NK-92 (cell line): ENCODE data around the gene RRBP1.
"Not testable (repeated sequence)": the region's sequence is repeated elsewhere in the genome, so short reads cannot be mapped to it uniquely, and the experiment has no call there.

ENCODE experiments used
- DNase-seq: peaks from one replicate; lab custom pipeline; 2025; ENCODE audit not compliant: unreplicated experiment; lab: John Stamatoyannopoulos, UW

Gene RRBP1

DNA sequence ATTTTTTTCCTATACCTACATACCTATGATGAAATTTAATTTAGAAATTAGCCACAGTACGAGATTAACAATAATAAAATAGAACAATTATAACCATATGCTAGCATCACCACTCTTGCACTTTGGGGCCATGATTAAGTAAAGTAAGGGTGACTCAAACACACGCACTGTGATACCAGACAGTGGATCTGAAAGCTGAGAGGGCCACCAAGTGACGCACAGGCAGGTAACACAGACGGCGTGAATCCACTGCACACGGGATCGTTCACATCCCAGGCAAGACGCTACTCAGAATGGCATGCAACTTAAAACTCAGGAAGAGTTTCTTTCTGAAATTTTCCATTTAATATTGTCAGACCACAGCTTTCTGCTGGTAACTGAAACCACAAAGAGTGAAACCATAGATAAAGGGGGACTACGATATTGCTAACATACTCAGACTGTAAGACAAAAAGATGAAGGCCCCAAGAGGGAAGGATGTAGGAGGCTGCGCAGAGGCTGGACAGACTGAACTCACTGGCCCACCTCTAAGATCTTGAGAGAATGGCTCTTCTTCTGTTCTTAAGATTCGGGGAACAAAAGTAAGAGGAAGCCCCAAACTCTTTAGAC is 17.9 kb downstream of the RRBP1 start:
- DNase-seq = no peak

DNA sequence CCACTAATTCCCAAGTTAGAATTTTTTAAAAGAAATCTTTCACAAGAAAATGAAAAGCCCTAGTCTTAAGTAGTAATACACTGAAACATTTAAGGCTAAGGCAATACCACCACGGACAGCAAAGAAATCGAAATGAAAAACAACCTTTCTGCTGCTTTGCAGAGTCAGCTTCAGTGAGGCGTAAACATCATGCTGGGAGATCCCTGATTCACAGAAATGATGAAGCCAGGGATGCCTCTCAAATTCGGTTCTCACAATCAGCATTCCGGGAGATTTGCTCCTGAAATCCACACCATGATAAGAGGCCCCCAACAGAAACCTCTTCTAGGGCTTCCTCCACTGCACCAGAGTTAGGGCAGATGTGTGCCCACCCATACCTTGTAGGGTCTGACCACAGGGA is 18.6 kb downstream of the RRBP1 start:
- DNase-seq = no peak

DNA sequence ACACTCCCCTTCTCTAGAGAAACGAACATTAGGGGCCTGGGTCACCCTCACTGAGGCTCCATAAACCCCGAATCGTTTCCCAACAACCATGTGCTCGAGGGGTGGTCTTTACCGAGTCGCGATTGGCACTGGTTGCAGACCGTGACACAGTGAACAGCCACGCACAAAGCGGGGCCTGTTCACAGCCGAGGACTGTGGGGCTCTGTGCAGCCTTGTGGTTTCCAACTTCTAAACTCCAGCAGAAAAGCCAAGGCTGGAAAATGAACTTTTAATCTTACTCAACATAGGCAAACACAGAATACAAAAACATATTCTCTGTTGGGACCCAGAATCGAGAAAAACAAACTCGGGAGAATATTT is 19.0 kb downstream of the RRBP1 start:
- no peak for DNase-seq

DNA sequence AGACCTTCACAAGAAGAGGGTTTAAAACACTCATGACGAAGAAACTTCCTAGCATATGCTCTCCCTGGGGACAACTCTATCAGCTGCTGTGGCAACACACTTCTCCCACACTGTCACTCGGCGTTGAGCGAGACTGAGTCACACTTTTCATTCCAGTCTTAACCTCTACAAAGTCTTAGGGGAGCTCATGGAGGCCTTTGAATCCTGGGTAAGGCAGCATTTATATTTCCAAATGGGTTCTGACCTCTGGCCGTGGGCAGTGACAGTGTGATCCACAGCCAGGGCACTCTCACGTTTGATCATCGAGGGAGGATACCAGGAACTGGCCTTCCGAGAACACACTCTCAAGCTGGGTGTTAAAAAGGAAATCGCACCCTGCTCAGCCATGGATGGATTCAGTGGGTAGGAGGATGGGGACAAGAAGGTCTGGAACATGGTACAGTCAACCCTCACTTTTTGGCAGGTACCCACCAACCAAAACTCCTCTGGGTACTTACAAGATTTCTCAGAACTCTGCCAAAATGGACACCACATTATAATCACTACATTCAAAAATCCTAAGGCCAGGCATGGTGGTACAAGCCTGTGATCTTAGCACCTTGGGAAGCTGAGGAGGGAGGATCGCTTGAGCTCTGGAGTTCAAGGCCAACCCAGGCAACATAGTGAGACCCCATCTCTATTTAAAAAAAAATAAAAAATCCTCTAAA is 19.6 kb downstream of the RRBP1 start:
- DNase-seq = no peak

DNA sequence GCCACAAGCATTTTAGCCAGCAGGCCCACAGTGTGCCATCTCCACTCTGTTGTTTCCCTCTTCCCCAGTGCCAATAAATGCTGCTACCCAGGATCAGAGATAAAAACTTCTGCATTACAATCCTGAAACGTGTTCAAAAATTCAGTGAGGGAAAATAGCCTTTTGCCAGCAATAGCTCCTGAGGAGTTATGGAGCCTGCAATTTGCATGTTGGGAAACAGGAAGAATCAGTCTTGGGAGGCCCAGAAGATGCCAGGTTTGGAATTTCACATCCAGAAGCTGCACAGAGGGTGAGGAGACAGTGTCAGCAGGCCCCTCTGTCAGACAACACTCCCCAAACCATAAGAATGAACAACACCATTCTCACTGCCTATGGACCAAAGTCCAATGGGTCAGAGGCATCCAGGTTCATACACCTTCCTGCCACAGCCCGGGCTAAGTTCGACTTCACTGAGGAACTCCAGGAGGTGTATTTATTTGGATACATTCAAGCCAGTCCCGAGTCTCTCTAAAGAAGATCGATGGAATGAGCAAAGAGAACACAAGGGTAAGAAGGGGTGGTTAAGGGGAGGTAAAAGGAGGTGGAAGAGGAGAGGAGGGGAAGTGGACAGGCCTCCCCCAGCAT is 20.8 kb downstream of the RRBP1 start:
- no peak for DNase-seq

DNA sequence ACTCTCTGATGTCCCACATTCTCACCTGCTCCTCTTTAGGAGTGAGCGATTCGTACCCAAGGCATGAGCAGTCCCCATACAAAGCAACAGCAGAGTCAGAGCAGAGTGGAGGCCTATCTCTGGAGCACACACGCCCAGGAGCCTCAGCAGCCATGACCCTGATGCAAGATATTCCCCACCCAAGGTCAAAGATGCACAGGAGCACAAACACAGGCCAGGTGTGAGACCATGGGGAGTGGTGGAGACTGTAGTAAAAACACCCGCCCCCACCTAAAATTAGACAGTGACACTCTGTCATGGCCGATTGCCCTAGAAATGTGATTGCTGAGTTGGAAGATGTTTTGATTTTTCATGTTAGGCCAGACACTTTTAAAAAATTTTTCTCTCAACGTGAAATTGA is 21.4 kb downstream of the RRBP1 start:
- DNase-seq = no peak

DNA sequence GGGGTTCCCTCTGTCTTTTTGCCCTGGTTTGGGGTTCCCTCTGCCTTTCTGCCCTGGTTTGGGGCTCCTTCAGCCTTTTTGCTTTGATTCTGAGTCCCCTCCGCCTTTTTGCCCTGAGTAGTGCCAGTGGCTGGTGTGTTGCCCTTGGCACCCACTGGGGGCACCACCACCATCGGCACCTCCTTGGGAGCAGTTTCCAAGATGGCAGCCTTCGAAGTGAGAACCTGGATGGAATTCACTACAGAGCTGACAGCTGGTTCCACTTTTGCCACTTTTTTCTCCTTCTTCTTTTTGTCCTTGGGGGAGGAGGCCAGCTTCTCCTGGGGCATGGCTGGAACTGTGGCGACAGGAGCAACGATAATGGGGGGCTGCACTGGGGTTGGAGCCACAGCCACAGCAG is 22.2 kb downstream of the RRBP1 start:
- DNase-seq = no peak

DNA sequence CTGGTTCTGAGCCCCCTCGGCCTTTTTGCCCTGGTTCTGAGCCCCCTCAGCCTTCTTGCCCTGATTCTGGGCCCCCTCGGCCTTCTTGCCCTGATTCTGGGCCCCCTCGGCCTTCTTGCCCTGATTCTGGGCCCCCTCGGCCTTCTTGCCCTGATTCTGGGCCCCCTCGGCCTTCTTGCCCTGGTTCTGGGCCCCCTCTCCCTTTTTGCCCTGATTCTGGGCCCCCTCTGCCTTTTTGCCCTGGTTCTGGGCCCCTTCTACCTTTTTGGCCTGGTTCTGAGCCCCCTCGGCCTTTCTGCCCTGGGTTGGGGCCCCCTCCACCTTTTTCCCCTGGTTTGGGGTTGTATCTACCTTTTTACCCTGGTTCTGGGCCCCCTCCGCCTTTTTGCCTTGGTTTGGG is 22.7 kb downstream of the RRBP1 start:
- DNase-seq = not testable (repeated sequence)

DNA sequence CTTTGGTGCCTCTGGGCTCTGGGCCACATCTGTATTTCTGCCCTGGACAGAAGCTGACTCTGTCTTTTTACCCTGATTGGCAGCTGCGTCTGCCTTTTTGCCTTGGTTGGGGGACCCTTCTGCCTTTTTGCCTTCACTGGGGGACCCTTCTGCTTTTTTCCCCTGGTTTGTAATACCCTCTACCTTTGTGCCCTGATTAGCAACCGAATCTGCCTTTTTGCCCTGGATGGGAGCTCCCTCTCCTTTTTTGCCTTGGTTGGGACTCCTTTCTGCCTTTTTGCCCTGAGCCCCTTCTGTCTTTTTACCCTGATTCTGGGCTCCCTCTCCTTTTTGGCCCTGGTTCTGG is 23.4 kb downstream of the RRBP1 start:
- no peak for DNase-seq

DNA sequence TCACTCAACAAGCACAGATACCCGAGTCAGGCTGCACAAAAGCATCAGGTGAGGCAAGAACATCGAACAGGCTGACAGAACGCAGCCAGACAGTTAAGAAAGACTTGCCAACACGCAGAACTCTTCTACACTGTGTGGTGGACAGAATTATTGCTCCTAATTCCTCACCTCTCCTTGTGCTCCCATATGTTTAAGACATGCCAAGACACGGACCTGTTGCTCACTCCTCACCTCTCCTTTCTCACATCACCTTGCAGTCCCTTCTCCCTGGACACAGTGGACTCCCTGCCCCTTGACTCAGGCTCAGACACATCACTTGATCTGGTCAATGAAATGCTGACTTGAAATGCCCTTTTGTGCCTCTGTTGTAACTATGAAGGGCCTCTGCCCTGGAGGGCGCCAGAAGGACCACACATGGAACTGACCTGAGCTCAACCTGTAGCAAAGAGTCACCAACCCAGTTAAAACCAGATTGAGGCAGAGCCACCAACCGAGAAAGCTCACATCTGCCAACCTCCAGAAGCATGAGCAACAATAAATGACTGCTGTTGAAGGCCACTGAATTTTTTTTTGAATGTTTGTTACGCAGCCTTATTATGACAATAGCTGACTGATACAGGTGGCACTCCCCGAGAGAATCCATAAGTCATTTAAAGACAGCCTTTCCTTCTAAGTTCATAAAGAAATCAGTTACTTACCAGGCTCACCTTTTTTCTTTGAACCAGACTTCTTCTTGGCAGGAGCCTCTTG is 24.0 kb downstream of the RRBP1 start:
- no peak for DNase-seq

DNA sequence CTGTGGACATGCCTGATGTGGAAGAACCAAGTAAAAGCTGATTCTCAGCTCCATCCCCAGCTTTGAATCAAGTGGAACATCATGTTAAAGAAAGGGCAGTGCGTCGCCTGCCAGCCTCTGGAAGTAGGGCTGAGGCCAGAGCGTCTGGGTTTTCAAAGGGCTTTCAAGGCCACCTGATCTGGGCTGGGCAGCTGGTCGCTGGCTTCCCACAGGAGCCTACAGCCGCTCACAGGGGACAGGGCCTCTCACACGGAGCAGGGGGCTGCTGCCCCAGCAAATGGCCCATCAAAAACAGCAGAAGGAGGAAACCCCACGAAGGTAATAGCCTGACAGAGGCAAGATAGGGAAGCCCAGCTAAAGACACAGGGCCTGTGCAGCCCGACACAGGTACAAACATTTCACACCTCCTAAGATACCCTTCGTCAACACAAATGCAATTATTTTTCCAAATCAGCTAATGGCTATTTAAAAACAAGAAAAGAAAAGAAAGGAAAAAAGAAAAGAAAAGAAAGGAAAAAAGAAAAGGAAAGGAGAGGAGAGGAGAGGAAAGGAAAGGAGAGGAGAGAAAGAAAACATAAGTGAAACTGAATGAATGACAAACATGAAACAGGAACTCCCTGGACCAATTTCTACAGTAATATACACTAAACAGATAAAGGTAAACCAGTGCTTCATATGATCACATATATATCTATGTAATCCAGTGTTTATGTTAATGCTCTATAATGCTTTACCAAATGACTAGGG is 24.8 kb downstream of the RRBP1 start:
- no peak for DNase-seq

DNA sequence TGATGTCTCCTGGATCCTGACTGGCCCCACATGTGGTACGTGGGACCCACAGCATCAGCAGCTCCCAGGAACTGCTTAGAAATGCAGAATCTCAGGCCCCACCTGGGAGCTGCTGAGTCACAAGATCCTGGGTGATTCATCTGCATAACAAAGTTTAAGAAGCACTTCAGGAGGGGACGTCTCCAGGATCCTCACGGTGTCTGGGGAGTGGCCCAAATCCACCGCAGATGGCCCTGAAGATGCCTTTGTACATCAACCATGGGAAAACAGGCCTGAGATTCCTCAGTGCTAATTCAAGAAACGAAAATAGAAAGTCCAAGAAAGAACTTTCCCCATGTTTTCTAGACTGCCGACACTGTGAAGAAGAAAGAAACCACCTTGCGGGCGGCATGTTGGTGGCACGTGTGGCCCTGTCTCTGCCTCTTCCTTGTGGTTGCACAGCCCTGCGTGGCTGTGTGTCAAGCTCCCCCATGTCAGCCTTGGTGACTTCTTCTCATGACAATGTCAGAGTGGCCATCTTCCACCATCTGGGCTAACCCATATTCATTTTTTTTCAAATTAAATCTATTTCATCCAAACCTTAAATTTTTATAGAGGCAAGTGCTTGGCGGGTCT is 26.1 kb downstream of the RRBP1 start:
- no peak for DNase-seq

DNA sequence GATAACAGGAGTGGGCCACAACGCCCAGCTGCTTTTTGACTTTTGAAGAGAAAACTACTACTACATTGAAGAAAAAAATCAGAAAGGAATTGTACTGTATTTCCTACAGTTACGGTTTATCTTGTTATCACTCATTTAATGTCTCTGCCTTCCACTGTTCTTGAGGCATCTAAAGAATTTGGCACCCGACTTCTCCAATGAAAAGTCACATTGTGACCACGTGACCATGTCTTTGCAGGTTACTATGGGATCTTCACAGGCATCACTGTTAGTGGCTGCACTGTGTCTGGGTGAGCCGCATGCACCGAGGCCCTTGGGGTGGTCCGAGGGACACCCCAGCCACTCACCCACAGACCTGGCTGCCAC is 26.8 kb downstream of the RRBP1 start:
- DNase-seq = no peak

DNA sequence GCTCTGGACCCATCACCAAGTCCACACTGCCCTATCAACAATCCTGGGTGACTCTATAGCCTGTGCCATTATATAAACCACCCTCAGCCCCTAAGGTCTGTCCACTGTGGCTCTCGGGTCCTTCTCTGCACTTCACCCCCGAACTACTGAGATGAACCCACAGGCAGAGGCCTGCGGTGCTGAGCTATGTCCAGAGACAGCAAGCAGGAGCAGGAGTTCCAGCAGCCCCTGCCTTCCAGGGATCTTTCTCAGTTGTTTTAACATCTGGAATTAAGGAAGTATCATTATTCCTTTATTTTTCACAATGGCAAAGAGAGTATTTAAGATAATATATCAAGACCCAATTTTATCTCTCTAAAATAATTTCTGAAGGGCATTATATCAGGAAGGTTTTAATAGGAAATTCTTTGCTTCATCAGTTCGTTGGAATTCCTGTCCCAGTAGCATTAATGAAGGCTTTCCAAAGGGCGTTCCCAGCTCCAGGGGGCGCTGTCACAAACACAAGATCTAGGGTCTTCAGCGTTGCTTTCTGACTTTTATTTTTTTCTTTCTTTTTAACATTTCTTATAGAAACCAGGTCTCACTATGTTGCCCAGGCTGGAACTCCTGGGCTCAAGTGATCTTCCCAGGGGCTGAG is 27.3 kb downstream of the RRBP1 start:
- no peak for DNase-seq

DNA sequence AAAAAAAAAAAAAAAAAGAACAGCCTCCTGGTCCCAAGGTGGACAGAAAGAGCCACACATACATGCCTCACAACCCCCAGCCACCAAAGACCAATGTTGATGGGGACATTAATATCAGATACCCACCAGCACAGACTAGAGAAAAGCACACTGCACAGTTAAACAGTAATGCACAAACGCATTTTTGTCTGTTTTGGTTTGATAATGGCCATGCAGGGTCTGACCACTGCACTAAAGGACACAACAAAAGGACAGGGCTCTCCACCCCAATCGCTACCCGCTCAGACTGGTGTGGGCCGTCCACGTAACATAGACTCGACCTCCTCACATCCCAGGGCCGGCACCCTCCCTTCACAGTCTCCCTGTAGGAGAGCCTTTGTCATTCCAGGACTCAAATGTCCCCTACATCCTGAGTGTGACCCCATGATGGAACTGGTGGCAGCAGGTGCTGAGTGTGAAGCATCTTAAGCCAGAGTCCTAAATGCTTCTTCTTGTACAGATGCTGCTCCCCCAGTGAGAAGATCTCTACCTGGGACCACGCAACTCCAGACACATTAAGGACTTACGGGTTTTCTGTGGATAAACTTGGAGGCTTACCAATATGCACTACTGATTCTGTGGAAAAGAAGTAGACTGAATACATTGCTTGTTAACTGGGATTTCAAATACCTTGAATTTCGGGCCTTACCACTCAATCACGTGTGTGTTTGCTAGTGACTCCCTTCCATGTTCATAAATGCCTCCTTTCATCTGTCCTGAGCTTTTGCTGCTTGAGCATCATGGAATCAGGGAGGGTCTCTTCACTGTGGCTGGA is 28.0 kb downstream of the RRBP1 start:
- DNase-seq = no peak

DNA sequence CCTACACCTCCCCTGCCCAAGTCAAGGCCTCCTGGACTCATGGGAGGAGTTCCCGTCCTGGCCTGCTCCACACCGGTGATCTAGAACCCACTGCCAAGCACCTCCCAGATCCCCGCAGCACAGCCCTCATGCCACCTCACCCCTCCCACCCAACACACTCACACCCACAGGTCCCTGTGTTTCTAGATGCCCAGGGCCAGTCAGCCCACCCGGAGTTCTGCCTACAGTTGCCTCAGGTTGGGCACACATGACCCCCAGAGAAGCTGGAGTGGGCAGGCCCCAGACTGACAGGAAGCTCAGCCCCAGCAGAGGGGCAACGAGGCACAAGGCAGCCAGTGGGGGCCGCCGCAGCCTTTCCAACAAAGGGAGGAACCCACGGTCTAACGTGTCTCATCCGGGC is 29.6 kb downstream of the RRBP1 start:
- DNase-seq = no peak

DNA sequence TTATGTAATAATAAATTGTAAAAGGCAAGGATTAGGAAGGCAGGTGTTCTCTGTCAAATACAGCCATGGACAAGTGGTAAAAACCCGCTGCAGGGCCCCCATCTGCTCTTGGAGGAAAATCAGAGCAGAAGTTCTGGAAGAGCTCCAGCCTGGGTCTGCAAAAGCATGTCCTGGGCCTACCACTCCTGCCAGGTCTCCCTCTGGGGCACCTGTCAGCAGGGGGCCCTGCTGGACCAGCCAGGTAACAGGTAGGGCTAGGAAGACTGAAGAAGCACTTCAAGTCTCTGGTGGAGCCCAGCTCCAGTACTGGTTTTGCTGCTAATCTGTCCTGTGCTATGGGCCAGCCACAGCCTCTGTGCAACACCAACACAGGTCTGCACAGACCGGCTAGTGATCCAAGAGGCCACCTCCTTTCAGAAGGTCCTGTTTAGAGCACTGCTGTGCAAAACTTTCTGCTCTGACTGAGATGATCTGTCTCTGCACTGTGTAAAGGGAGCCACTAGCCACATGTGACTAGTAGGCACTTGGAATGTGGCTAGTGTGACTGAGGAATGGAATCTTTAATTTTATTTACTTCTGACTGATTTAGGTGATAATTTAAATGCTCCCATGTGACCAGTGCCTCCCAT is 30.2 kb downstream of the RRBP1 start:
- DNase-seq = no peak

DNA sequence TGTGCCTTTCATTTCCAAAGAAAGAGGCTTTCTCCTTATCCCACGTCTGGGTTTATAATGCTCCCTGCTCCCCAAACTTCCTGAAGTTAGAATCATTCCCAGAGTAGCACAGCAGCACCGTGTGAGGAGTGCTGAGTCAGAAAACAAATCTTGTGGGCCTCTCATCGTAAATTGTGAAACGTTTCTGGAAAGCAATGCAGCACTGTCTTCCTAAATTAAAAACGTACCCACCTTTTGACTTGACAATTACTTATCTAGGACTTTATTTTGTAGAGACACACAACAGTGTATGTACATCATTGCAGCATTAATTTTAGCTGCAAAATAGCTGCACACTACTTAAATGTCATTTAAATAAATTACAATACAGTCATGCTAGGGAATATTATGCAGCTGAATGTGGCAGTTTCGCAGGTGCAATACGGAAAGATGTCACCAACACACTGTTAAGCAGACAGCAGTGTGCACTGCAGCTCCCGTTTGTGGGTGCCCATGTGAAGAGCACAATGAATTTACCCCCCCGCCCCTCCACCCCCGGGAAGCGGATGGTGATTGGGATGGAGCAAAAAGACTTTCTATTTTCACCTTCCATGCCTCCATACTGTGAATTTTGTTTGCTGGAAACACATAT is 30.8 kb downstream of the RRBP1 start:
- DNase-seq = no peak
